Uterus (tissue), 4 donors: ENCODE data around the gene CELF2. TPM values are rescaled to one million over a fixed set of nuclear protein-coding genes. Genes with fewer than 3 reads are reported as not detected.

Source experiments
- DNase-seq, 2 donors: peaks; one replicate each; pipeline ENCODE4 v3.0.0-alpha.2; 2019 to 2020
- H3K27ac ChIP-seq, 2 donors: fragments of 200-600 bp; sonication (generic); 1 replicate in 1 of 2; 2 replicates in 1 of 2; pipeline ENCODE4 v1.5.1; 2016 to 2018
- H3K27me3 ChIP-seq, 2 donors: fragments of 200-600 bp; sonication (generic); one replicate each; pipeline ENCODE4 v1.5.1; 2018 to 2019; ENCODE audit warnings: control low read depth in 1 of 2
- H3K36me3 ChIP-seq, 2 donors: fragments of 200-600 bp; sonication (generic); one replicate each; pipeline ENCODE4 v1.5.1; 2019; ENCODE audit warnings: control low read depth in 1 of 2
- H3K4me1 ChIP-seq, 2 donors: fragments of 200-600 bp; sonication (generic); one replicate each; pipeline ENCODE4 v1.5.1; 2018 to 2019; ENCODE audit warnings: control low read depth in 1 of 2
- H3K4me3 ChIP-seq, 2 donors: fragments of 200-600 bp; sonication (generic); 1 replicate in 1 of 2; 2 replicates in 1 of 2; pipeline ENCODE4 v1.5.1; 2018 to 2019; ENCODE audit warnings: mild to moderate bottlenecking in 1 of 2
- H3K9me3 ChIP-seq, 2 donors: fragments of 200-600 bp; sonication (generic); one replicate each; pipeline ENCODE4 v1.5.1; 2019; ENCODE audit warnings: control low read depth in 1 of 2
- CTCF ChIP-seq, 4 experiments: fragments of 200-600 bp in 2 of 4; fragments of 450-650 bp in 2 of 4; sonication (generic) in 2 of 4; IDR thresholded peaks; one replicate each; pipeline ENCODE4 v1.5.1; 2016 to 2019; ENCODE audit warnings: antibody characterized with exemption in 4 of 4, mild to moderate bottlenecking in 2 of 4, moderate library complexity in 1 of 4
- POLR2A ChIP-seq, 2 donors: fragments of 450-650 bp; IDR thresholded peaks; one replicate each; pipeline ENCODE4 v1.6.1; 2016; ENCODE audit warnings: antibody characterized with exemption in 2 of 2, mild to moderate bottlenecking in 1 of 2, moderate library complexity in 1 of 2
- intact Hi-C: fragments of 100-400 bp; cut with DNase I; formaldehyde crosslinking; loops from one replicate; pipeline ENCODE4 v1.15.1; 2023; ENCODE audit warnings: low total_unique reads
- total RNA-seq, 4 donors: library from RNA; depleted of rRNA in 3 of 4; stranded (reverse); fragments of >200 nt in 3 of 4; gene quantifications; one replicate each; pipeline versions ENCODE4 v1.1.0 to v1.2.4, GENCODE V29; 2014 to 2023
- donor health status: DM: yes; HTN: yes; CAD: no.

CELF2 gene
- total RNA-seq, 4 donors from 2014 or later: 12.8 to 59.2 (median 44.0) TPM

- no peaks in the 10 kb centered on the region for H3K27me3 ChIP-seq
- no peaks in the 10 kb centered on the region for H3K36me3 ChIP-seq
- no peak for TF ChIP-seq POLR2A (IDR thresholded peaks at IDR 0.05)
- TF ChIP-seq CTCF (IDR thresholded peaks at IDR 0.05): no peak
- H3K9me3 ChIP-seq: no peaks in the 10 kb centered on the region
- intact Hi-C loops: no loop called here
- no peak for DNase-seq
- no peak overlapping the region for H3K4me3 ChIP-seq
- H3K4me1 ChIP-seq: no peaks in the 10 kb centered on the region
- no peak overlapping the region for H3K27ac ChIP-seq
Measured at GRCh38 chr10:11373717-11374171, 356.1 kb downstream of the CELF2 start.

GRCh38 chr10:11377267-11377666, 359.6 kb downstream of the CELF2 start:
- Histone ChIP-seq H3K27ac (no peak overlapping the region), H3K9me3 (no peaks in the 10 kb centered on the region), H3K4me1 (no peaks in the 10 kb centered on the region), H3K27me3 (no peaks in the 10 kb centered on the region), H3K36me3 (no peaks in the 10 kb centered on the region), H3K4me3 (no peak overlapping the region)
- no peak for DNase-seq
- TF ChIP-seq POLR2A (IDR thresholded peaks at IDR 0.05) (no peak), CTCF (IDR thresholded peaks at IDR 0.05) (no peak)
- intact Hi-C loops: no loop called here

- Histone ChIP-seq H3K9me3 (no peaks in the 10 kb centered on the region), H3K27ac (no peak overlapping the region), H3K4me1 (no peaks in the 10 kb centered on the region), H3K27me3 (no peaks in the 10 kb centered on the region), H3K4me3 (no peak overlapping the region), H3K36me3 (no peaks in the 10 kb centered on the region)
- DNase-seq: no peak
- no peak for TF ChIP-seq CTCF (IDR thresholded peaks at IDR 0.05)
- TF ChIP-seq POLR2A (IDR thresholded peaks at IDR 0.05): no peak
- intact Hi-C loops: no loop called here
Measured at GRCh38 chr10:11378835-11379234, 361.2 kb downstream of the CELF2 start.

- Histone ChIP-seq H3K4me1 (no peaks in the 10 kb centered on the region), H3K4me3 (no peak overlapping the region), H3K9me3 (no peaks in the 10 kb centered on the region), H3K27ac (no peak overlapping the region), H3K36me3 (no peaks in the 10 kb centered on the region), H3K27me3 (no peaks in the 10 kb centered on the region)
- intact Hi-C loops: no loop called here
- no peak for DNase-seq
- no peak for TF ChIP-seq CTCF (IDR thresholded peaks at IDR 0.05)
- TF ChIP-seq POLR2A (IDR thresholded peaks at IDR 0.05): no peak
Measured at GRCh38 chr10:11379771-11380170, 362.1 kb downstream of the CELF2 start.

GRCh38 chr10:11381023-11381422, 363.4 kb downstream of the CELF2 start:
- intact Hi-C loops: no loop called here
- TF ChIP-seq CTCF (IDR thresholded peaks at IDR 0.05) (no peak), POLR2A (IDR thresholded peaks at IDR 0.05) (no peak)
- DNase-seq: no peak
- Histone ChIP-seq H3K36me3 (no peaks in the 10 kb centered on the region), H3K4me1 (no peaks in the 10 kb centered on the region), H3K9me3 (no peaks in the 10 kb centered on the region), H3K4me3 (no peak overlapping the region), H3K27ac (no peak overlapping the region), H3K27me3 (no peaks in the 10 kb centered on the region)
